Subcutaneous adipose tissue (tissue), 4 donors: ENCODE data around the gene KCTD1. TPM values are rescaled to one million over a fixed set of nuclear protein-coding genes. Genes with fewer than 3 reads are reported as not detected.

Source experiments
- CTCF ChIP-seq: fragments of 450-650 bp; IDR thresholded peaks from one replicate; pipeline ENCODE4 v1.5.1; 2016; ENCODE audit warnings: low read depth, mild to moderate bottlenecking, control low read depth, antibody characterized with exemption, moderate library complexity
- total RNA-seq, 4 donors: library from RNA; depleted of rRNA; stranded (reverse); fragments of >200 nt; gene quantifications; one replicate each; pipeline ENCODE4 v1.1.0, GENCODE V29; 2016

The KCTD1 gene
- total RNA-seq, 4 donors from 2014 or later: 5.9 to 15.8 (median 8.5) TPM

DNA sequence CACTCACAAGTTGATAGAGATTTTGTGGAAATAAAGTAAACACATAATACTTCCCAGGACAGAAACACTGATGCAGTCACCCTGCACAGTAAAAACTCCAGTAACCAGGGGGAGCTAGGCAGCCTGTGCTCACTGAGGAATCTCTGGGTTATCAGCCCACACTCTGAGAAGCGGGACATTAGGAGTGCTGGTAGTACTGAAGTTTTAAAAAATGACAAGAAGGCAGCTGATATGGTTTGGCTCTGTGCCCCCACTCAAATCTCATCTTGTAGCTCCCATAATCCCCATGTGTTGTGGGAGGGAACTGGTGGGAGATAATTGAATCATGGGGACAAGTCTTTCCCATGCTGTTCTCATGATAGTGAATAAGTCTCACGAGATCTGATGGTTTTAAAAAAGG is 31.4 kb downstream of the KCTD1 start:
- no peak for TF ChIP-seq CTCF

DNA sequence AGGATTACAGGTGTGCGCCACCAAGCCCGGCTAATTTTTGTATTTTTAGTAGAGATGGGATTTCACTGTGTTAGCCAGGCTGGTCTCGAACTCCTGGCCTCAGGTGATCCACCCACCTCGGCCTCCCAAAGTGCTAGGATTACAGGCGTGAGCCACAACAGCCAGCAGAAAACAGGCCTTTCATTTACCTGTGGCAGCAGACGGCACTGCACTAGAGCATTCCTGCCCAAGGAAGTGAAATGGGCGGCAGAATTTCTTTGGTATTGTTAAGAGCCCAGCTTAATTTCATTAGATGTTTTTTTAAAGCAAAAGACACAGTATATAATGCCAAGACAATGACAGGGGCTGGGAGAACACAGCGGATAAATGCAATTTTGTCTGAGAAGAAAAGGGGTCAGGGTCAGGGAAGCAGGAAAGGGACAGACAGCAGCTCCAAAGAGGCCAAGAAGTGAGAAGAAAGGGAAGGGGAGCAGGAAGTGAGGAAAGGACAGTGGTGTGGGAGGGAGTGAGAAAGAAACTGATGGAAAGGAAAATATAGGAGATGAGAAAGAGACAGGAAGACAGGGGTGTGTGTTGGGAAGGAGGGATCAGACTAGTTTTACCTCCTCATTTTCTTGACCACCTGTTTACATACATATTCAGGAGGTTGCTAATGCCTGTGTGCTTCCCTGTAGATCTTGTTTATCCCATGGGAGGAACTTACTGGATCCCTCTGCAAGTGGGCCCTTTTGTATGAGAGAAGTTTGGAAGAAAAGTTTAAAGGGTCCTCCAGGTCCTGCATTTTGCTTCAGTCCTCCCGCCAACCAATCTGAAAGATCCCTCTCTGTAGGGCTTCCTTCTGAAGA is 32.5 kb downstream of the KCTD1 start:
- TF ChIP-seq CTCF: no peak

- no peak for TF ChIP-seq CTCF
Measured at GRCh38 chr18:26511339-26512071, 36.8 kb downstream of the KCTD1 start.

GRCh38 chr18:26510337-26510736 is 38.0 kb downstream of the KCTD1 start:
- no peak for TF ChIP-seq CTCF

DNA sequence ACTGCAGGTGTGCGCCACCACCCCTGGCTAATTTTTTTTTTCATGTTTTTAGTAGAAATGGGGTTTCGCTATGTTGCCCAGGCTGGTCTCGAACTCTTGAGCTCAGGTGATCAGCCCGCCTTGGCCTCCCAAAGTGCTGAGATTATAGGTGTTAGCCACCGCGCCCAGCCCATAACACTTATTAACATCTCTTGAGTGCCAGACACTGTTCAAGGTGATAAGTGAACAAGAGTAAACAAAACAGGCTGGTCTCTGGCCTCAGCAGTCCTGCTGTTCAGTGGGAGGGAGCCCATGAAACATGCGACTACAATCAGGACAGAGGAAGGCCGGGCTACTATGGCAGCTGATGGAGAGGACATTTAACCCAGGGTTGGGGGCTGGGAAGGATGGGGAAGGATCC is 42.3 kb downstream of the KCTD1 start:
- TF ChIP-seq CTCF: no peak

- no peak for TF ChIP-seq CTCF
Measured at GRCh38 chr18:26504831-26505230, 43.5 kb downstream of the KCTD1 start.

GRCh38 chr18:26503382-26503781 is 45.0 kb downstream of the KCTD1 start:
- TF ChIP-seq CTCF: no peak
